Keratinocyte (primary cell): Measurements from ENCODE around the gene SLC7A5. TPM values are rescaled to one million over a fixed set of nuclear protein-coding genes. Genes with fewer than 3 reads are reported as not detected.
A peak's percentile ranks its signal among the peaks of the same experiment; 100 is the strongest.

ENCODE experiments used
- DNase-seq: peaks from one replicate; pipeline ENCODE4 v3.0.0-alpha.2; 2011; ENCODE audit warnings: low read depth, missing footprints, low spot score
- FAIRE-seq: peaks from 2 replicates; lab custom pipeline; 2011; peaks lifted over from hg19 to GRCh38; lab: Jason Lieb, UNC
- H2AFZ ChIP-seq: 2 replicates; pipeline ENCODE4 v1.6.0; 2012; ENCODE audit warnings: low read length, control low read depth, inconsistent platforms; ENCODE audit not compliant: control insufficient read depth
- H3K27ac ChIP-seq: 2 replicates; pipeline ENCODE4 v1.5.1; 2011; ENCODE audit warnings: low read length; ENCODE audit not compliant: control insufficient read depth, insufficient read depth
- H3K27me3 ChIP-seq: 3 replicates; pipeline ENCODE4 v1.6.0; 2011; ENCODE audit warnings: low read length; ENCODE audit not compliant: control insufficient read depth, insufficient read depth; ENCODE audit errors: extremely low read depth
- H3K36me3 ChIP-seq, 2 experiments: 2 replicates in 1 of 2; 3 replicates in 1 of 2; pipeline ENCODE4 v1.5.1; 2011; ENCODE audit warnings: low read length in 2 of 2, mild to moderate bottlenecking in 1 of 2; ENCODE audit not compliant: control insufficient read depth in 2 of 2, insufficient read depth in 2 of 2; ENCODE audit errors: extremely low read depth in 1 of 2
- H3K4me1 ChIP-seq: 3 replicates; pipeline ENCODE4 v1.5.1; 2011; ENCODE audit warnings: low read length; ENCODE audit not compliant: control insufficient read depth, insufficient read depth; ENCODE audit errors: extremely low read depth
- H3K4me2 ChIP-seq: 3 replicates; pipeline ENCODE4 v1.6.0; 2011; ENCODE audit warnings: low read depth, low read length; ENCODE audit not compliant: control insufficient read depth, insufficient read depth; ENCODE audit errors: extremely low read depth
- H3K4me3 ChIP-seq, 3 experiments: fragments of 200-600 bp in 1 of 3; sonication (generic) in 1 of 3; 2 replicates in 2 of 3; 3 replicates in 1 of 3; pipeline ENCODE4 v1.5.1; 2011 to 2016; ENCODE audit warnings: low read length in 3 of 3, mild to moderate bottlenecking in 3 of 3, control low read depth in 2 of 3, inconsistent platforms in 1 of 3, low read depth in 1 of 3, mixed read lengths in 1 of 3, mixed run types in 1 of 3, moderate library complexity in 1 of 3; ENCODE audit not compliant: control insufficient read depth in 2 of 3, insufficient read depth in 2 of 3; ENCODE audit errors: extremely low read depth in 1 of 3
- H3K79me2 ChIP-seq: 2 replicates; pipeline ENCODE4 v1.6.0; 2012; ENCODE audit warnings: low read length; ENCODE audit not compliant: control insufficient read depth, insufficient read depth
- H3K9ac ChIP-seq: 3 replicates; pipeline ENCODE4 v1.6.0; 2011; ENCODE audit warnings: low read length; ENCODE audit not compliant: control insufficient read depth, insufficient read depth; ENCODE audit errors: extremely low read depth
- H3K9me1 ChIP-seq: 3 replicates; pipeline ENCODE4 v1.6.0; 2011; ENCODE audit warnings: low read length; ENCODE audit not compliant: control insufficient read depth, insufficient read depth; ENCODE audit errors: extremely low read depth
- H3K9me3 ChIP-seq: 2 replicates; pipeline ENCODE4 v1.5.1; 2012; ENCODE audit warnings: low read depth, low read length; ENCODE audit not compliant: control insufficient read depth
- H4K20me1 ChIP-seq: 3 replicates; pipeline ENCODE4 v1.6.0; 2011; ENCODE audit warnings: low read length; ENCODE audit not compliant: control insufficient read depth, insufficient read depth; ENCODE audit errors: extremely low read depth
- EZH2 ChIP-seq: IDR thresholded peaks from one replicate; pipeline ENCODE4 v1.6.1; 2012; ENCODE audit warnings: inconsistent platforms, mild to moderate bottlenecking, low read length, moderate library complexity
- dilution Hi-C: fragments of 300-500 bp; cut with MboI; formaldehyde crosslinking; loops from one replicate; pipeline ENCODE4 v1.7.0; 2020; ENCODE audit warnings: low sequenced_read_pairs; ENCODE audit not compliant: extremely low pct_ligation_motif_present
- polyA plus RNA-seq, 5 experiments: library from polyadenylated mRNA; depleted of rRNA in 3 of 5; stranded (reverse) in 3 of 5; stranded (forward) in 1 of 5; unstranded in 1 of 5; fragments of >200 nt; gene quantifications; 1 replicate in 1 of 5; 2 replicates in 3 of 5; 3 replicates in 1 of 5; pipeline versions ENCODE4 v1.2.1 to v1.2.3, GENCODE V29; 2011 to 2012; ENCODE audit warnings: missing spikeins in 2 of 5, low read depth in 1 of 5, low replicate concordance in 1 of 5
- TF ChIP-seq, protein P1 (sequence below), 3 experiments: IDR thresholded peaks in 1 of 3; conservative IDR thresholded peaks in 1 of 3; optimal IDR thresholded peaks in 1 of 3; 2 replicates in 2 of 3; 3 replicates in 1 of 3; pipeline versions ENCODE3 to v1.5.1; 2011; ENCODE audit warnings: low read length in 3 of 3, mild to moderate bottlenecking in 3 of 3, moderate library complexity in 2 of 3, control low read depth in 1 of 3, inconsistent platforms in 1 of 3; ENCODE audit not compliant: insufficient read depth in 2 of 3; ENCODE audit errors: extremely low read depth in 1 of 3

SLC7A5 gene
- polyA plus RNA-seq, 1 donor (not counting 4 experiments of a cell fraction or from before 2014, with no cell fraction given) = 114 TPM

GRCh38 chr16:87851601-87852000, 17.7 kb downstream of the SLC7A5 start:
- no peaks in the 10 kb centered on the region for H3K27me3 ChIP-seq
- no peak for FAIRE-seq
- dilution Hi-C loops = no loop called here
- H4K20me1 ChIP-seq = peaks cover 62% of the 10 kb centered on the region
- H3K4me2 ChIP-seq = no peak overlapping the region
- no peak overlapping the region for H2AFZ ChIP-seq
- peaks cover 55% of the 10 kb centered on the region for H3K4me1 ChIP-seq
- peaks cover 35 to 79% of the 10 kb centered on the region in 2 experiments for H3K36me3 ChIP-seq
- peaks cover 5% of the 10 kb centered on the region for H3K9me1 ChIP-seq
- DNase-seq = no peak
- no peak overlapping the region for H3K4me3 ChIP-seq
- peak overlapping the region; percentile 96 for H3K27ac ChIP-seq
- TF ChIP-seq, protein P1, sequence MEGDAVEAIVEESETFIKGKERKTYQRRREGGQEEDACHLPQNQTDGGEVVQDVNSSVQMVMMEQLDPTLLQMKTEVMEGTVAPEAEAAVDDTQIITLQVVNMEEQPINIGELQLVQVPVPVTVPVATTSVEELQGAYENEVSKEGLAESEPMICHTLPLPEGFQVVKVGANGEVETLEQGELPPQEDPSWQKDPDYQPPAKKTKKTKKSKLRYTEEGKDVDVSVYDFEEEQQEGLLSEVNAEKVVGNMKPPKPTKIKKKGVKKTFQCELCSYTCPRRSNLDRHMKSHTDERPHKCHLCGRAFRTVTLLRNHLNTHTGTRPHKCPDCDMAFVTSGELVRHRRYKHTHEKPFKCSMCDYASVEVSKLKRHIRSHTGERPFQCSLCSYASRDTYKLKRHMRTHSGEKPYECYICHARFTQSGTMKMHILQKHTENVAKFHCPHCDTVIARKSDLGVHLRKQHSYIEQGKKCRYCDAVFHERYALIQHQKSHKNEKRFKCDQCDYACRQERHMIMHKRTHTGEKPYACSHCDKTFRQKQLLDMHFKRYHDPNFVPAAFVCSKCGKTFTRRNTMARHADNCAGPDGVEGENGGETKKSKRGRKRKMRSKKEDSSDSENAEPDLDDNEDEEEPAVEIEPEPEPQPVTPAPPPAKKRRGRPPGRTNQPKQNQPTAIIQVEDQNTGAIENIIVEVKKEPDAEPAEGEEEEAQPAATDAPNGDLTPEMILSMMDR (optimal IDR thresholded peaks at IDR 0.05 in 1 of 3, IDR thresholded peaks at IDR 0.05 in 1 of 3, conservative IDR thresholded peaks at IDR 0.05 in 1 of 3; ENCODE audit: extremely low read depth in 1 of 3, insufficient read depth in 2 of 3, low read length in 3 of 3) = peak in 1 of 3 experiments; percentile 17
- TF ChIP-seq EZH2 = no peak
- H3K9me3 ChIP-seq = no peaks in the 10 kb centered on the region
- H3K79me2 ChIP-seq = peaks cover 96% of the 10 kb centered on the region
- peak overlapping the region; percentile 8 for H3K9ac ChIP-seq

- Histone ChIP-seq H3K4me2 (no peak overlapping the region), H2AFZ (no peak overlapping the region), H3K9me3 (no peaks in the 10 kb centered on the region), H3K27ac (peak overlapping the region; percentile 63), H3K36me3 (peaks cover 35 to 82% of the 10 kb centered on the region in 2 experiments), H3K27me3 (no peaks in the 10 kb centered on the region), H3K79me2 (peaks cover 96% of the 10 kb centered on the region), H3K4me1 (peaks cover 51% of the 10 kb centered on the region), H3K4me3 (no peak overlapping the region), H3K9me1 (peaks cover 5% of the 10 kb centered on the region), H4K20me1 (peaks cover 64% of the 10 kb centered on the region), H3K9ac (peak overlapping the region; percentile 18)
- dilution Hi-C loops = no loop called here
- DNase-seq = no peak
- no peak for TF ChIP-seq EZH2
- TF ChIP-seq, protein P1 (optimal IDR thresholded peaks at IDR 0.05 in 1 of 3, IDR thresholded peaks at IDR 0.05 in 1 of 3, conservative IDR thresholded peaks at IDR 0.05 in 1 of 3; ENCODE audit: extremely low read depth in 1 of 3, insufficient read depth in 2 of 3, low read length in 3 of 3) = no peak
- no peak for FAIRE-seq
These were observed 18.1 kb downstream of the SLC7A5 start for GRCh38 chr16:87851141-87851587.
